AG04449 (cell line): ENCODE results near the gene OPA1.

ENCODE experiments used
- CTCF ChIA-PET: fragments of 350-600 bp; formaldehyde crosslinking; extraction: SDS; loops from one replicate; lab custom pipeline; 2021; ENCODE audit warnings: antibody characterized with exemption; lab: Yijun Ruan, JAX
- POLR2A ChIA-PET: fragments of 400-600, 350-600 bp; formaldehyde crosslinking; extraction: SDS; loops from one replicate; lab custom pipeline; 2020; ENCODE audit warnings: antibody characterized with exemption, inconsistent platforms; lab: Yijun Ruan, JAX
- DNase-seq: peaks from one replicate; pipeline ENCODE4 v3.0.0-alpha.2; 2010; ENCODE audit warnings: low read depth, low spot score
- H3K4me3 ChIP-seq: 2 replicates; pipeline ENCODE4 v1.5.1; 2011; ENCODE audit warnings: low read depth, mild to moderate bottlenecking, control low read depth, low read length
- CTCF ChIP-seq: IDR thresholded peaks from one replicate; pipeline ENCODE4 v1.5.1; 2011; ENCODE audit warnings: mild to moderate bottlenecking, moderate library complexity, low read length, control low read depth, inconsistent platforms; ENCODE audit not compliant: insufficient read depth; ENCODE audit errors: missing control alignments

Gene OPA1

DNA sequence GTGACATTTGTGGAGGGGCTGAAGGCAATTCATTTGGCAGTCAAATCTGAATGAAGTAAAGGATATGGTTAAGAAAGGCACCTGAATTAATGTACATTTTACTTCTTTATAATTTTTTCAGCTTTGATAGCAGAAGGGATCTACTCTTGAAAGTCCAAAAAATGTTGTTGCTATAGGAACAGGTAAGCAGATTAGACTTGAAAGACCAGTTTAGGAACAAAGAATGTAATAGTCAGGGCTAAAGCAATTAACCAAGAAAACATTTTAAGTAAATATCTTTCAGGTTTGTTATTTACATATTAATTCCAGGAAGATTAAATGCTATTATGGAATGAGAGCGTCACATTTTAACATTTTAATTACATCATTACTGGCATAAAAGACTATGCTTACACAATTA lies 39.4 kb upstream of the OPA1 start:
- DNase-seq = no peak
- POLR2A ChIA-PET = no interaction called here
- no peak for TF ChIP-seq CTCF
- no peak overlapping the region for H3K4me3 ChIP-seq
- CTCF ChIA-PET = no interaction called here

DNA sequence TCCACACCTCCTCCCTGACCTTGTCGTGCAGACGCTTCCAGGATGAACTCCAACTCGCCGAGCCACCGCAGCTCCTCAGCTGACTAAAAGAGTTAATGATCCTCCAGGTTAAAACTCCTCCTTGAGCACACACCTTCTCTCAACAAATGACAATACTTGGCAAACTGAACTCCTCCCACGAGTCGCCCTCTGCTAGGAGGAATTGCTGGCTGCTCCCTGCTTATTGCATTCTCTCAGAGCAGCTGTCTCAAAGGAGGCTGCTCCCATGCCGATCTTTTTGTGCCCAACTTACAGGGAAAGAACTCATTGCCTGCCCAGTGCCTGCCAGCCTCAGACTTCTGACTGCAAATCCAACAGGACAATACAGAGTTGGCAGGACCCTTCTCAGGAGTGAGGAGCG lies 38.2 kb upstream of the OPA1 start, which contains the start of gene ATP13A4:
Gene ATP13A4 (minus strand): TSS at position 85 of the 400 bp plus-strand sequence. CDS start 96 bp downstream, outside the sequence.
- POLR2A ChIA-PET = no interaction called here
- H3K4me3 ChIP-seq = no peak within 1 kb of the TSS
- DNase-seq = no peak
- CTCF ChIA-PET = no interaction called here
- TF ChIP-seq CTCF = no peak

- H3K4me3 ChIP-seq = no peak overlapping the region
- ChIA-PET CTCF (no interaction called here), POLR2A (no interaction called here)
- no peak for DNase-seq
- TF ChIP-seq CTCF = no peak
Measured at GRCh38 chr3:193556841-193557240, 36.2 kb upstream of the OPA1 start.

- ChIA-PET CTCF (no interaction called here), POLR2A (no interaction called here)
- no peak for TF ChIP-seq CTCF
- no peak for DNase-seq
- H3K4me3 ChIP-seq = no peak overlapping the region
Measured at GRCh38 chr3:193559100-193559499, 33.9 kb upstream of the OPA1 start.

DNA sequence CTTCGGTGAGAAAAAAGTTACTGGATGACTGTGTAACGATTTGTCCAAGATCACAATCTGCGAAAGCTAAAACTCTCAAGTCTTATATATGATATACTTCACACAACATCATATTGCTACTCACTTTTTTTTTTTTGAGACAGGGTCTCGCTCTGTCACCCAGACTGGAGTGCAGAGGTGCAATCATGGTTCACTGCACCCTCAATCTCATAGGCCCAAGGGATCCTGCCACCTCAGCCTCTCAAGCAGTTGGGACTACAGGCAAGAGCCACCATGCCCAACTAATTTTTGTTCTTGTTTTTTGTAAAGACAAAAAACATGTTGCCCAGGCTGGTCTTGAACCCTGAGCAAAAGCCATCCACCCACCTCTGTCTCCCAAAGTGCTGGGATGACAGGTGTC lies 32.9 kb upstream of the OPA1 start:
- TF ChIP-seq CTCF = no peak
- CTCF ChIA-PET = no interaction called here
- POLR2A ChIA-PET = no interaction called here
- no peak for DNase-seq
- no peak overlapping the region for H3K4me3 ChIP-seq

DNA sequence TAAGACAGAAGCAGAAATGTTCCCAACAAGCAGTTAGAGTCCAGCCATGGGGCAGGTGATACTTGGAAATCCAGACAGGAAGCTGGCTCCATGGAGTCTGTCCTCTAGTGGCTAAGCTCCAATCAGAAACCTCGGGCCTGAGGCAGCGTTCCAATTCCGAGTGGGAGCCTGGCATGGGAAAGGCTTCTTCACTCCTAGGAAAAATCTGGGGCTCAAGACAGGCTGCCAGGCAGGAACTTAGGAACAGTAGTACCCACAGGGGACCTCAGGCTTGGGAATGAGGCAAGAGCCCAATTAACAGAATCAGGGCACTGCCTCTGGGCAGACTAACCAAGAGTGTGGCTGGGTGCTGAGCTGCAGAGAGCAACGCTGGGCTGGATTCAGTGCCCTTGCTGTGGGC lies 32.1 kb upstream of the OPA1 start:
- no peak for TF ChIP-seq CTCF
- CTCF ChIA-PET = interaction anchor here (1.1 kb wide), 1 partner anchor 748 kb away, joined by 3 read pairs; no protein-coding TSS in a partner anchor
- H3K4me3 ChIP-seq = no peak overlapping the region
- POLR2A ChIA-PET = no interaction called here
- DNase-seq = no peak
